Duodenal mucosa (tissue), 2 donors: ENCODE data around the gene SPATA22.

Source experiments
- H3K27ac ChIP-seq: one replicate; pipeline ENCODE4 v1.7.0; 2013; ENCODE audit warnings: low read depth, low read length
- H3K27me3 ChIP-seq, 2 donors: one replicate each; pipeline ENCODE4 v1.7.0; 2013; ENCODE audit warnings: low read length in 2 of 2, control low read depth in 1 of 2; ENCODE audit not compliant: insufficient read depth in 2 of 2, control insufficient read depth in 1 of 2
- H3K36me3 ChIP-seq, 2 donors: one replicate each; pipeline ENCODE4 v1.7.0; 2013; ENCODE audit warnings: low read length in 2 of 2, control low read depth in 1 of 2; ENCODE audit not compliant: insufficient read depth in 2 of 2, control insufficient read depth in 1 of 2
- H3K4me1 ChIP-seq, 2 donors: one replicate each; pipeline ENCODE4 v1.7.0; 2013; ENCODE audit warnings: low read length in 2 of 2, control low read depth in 1 of 2; ENCODE audit not compliant: insufficient read depth in 2 of 2, control insufficient read depth in 1 of 2
- H3K4me3 ChIP-seq, 2 donors: one replicate each; pipeline ENCODE4 v1.7.0; 2013; ENCODE audit warnings: low read length in 2 of 2, low read depth in 1 of 2
- H3K9ac ChIP-seq, 2 donors: one replicate each; pipeline ENCODE4 v1.7.0; 2013; ENCODE audit warnings: low read length in 2 of 2, low read depth in 1 of 2
- H3K9me3 ChIP-seq, 2 donors: one replicate each; pipeline ENCODE4 v1.7.0; 2013; ENCODE audit warnings: low read length in 2 of 2, control low read depth in 1 of 2; ENCODE audit not compliant: control insufficient read depth in 1 of 2

Gene SPATA22

DNA sequence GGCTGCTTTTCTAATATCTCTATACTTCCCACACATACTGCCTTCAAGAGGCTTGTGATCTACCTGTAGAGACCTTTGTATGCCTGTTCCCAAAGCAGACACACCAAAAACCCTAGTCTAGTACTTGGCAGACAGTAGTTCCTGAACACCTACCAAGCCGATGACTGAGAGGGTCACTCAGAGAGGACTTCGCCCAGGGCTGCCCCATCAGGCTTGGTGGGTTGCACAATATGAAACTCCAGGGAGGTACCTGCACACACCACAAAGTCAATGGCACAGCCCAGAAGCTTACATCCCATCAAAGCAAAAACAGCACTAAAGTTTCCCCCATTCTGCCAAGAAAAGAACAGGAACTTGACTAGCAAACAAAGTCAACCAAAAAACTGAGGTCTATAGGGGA is 34.4 kb upstream of the SPATA22 start:
- Histone ChIP-seq H3K4me1 (no peaks in the 10 kb centered on the region), H3K27me3 (no peaks in the 10 kb centered on the region), H3K4me3 (no peak overlapping the region), H3K27ac (no peak overlapping the region), H3K9ac (no peak overlapping the region), H3K9me3 (no peaks in the 10 kb centered on the region), H3K36me3 (no peaks in the 10 kb centered on the region)

- Histone ChIP-seq H3K9me3 (no peaks in the 10 kb centered on the region), H3K4me3 (no peak overlapping the region), H3K36me3 (no peaks in the 10 kb centered on the region), H3K9ac (no peak overlapping the region), H3K4me1 (no peaks in the 10 kb centered on the region), H3K27ac (no peak overlapping the region), H3K27me3 (no peaks in the 10 kb centered on the region)
Measured at GRCh38 chr17:3505008-3505407, 33.4 kb upstream of the SPATA22 start.

GRCh38 chr17:3503285-3503684 is 31.7 kb upstream of the SPATA22 start:
- Histone ChIP-seq H3K27ac (no peak overlapping the region), H3K4me1 (no peaks in the 10 kb centered on the region), H3K9ac (no peak overlapping the region), H3K36me3 (no peaks in the 10 kb centered on the region), H3K9me3 (no peaks in the 10 kb centered on the region), H3K4me3 (no peak overlapping the region), H3K27me3 (no peaks in the 10 kb centered on the region)

DNA sequence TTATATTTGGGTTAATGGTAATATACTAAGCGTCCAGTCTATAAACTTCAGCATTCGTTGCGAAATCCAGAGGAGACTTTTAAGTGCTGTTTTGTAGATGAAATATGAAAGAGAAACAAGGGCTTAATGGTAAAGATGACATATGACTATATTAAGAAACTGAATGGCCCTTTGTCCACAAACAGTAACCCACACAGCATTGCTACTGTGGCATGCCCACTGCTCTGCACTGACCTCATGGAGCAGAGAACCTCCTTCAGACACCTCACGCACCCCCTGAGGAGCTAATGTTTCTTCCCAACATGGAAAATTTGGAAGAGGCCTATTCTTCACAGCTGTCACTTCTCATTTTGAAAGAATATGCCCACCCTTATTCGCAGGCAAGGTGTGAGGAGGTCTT is 30.8 kb upstream of the SPATA22 start:
- Histone ChIP-seq H3K4me1 (no peaks in the 10 kb centered on the region), H3K9me3 (no peaks in the 10 kb centered on the region), H3K9ac (no peak overlapping the region), H3K27ac (no peak overlapping the region), H3K36me3 (no peaks in the 10 kb centered on the region), H3K4me3 (no peak overlapping the region), H3K27me3 (no peaks in the 10 kb centered on the region)

- Histone ChIP-seq H3K27me3 (no peaks in the 10 kb centered on the region), H3K36me3 (no peaks in the 10 kb centered on the region), H3K27ac (no peak overlapping the region), H3K4me1 (no peaks in the 10 kb centered on the region), H3K4me3 (no peak overlapping the region), H3K9me3 (no peaks in the 10 kb centered on the region), H3K9ac (no peak overlapping the region)
Measured at GRCh38 chr17:3501344-3501743, 29.7 kb upstream of the SPATA22 start.

- Histone ChIP-seq H3K4me3 (no peak overlapping the region), H3K36me3 (peaks cover 0 to 4% of the 10 kb centered on the region in 2 donors), H3K9ac (no peak overlapping the region), H3K9me3 (no peaks in the 10 kb centered on the region), H3K27me3 (no peaks in the 10 kb centered on the region), H3K4me1 (no peaks in the 10 kb centered on the region), H3K27ac (no peak overlapping the region)
Measured at GRCh38 chr17:3497101-3497500, 25.5 kb upstream of the SPATA22 start.

- no peaks in the 10 kb centered on the region for H3K9me3 ChIP-seq
- H3K36me3 ChIP-seq, result peaks cover 0 to 3% of the 10 kb centered on the region in 2 donors
- no peaks in the 10 kb centered on the region for H3K4me1 ChIP-seq
- H3K4me3 ChIP-seq, result no peak overlapping the region
- no peaks in the 10 kb centered on the region for H3K27me3 ChIP-seq
- no peak overlapping the region for H3K27ac ChIP-seq
- no peak overlapping the region for H3K9ac ChIP-seq
Measured at GRCh38 chr17:3485481-3486068, 14.0 kb upstream of the SPATA22 start.

DNA sequence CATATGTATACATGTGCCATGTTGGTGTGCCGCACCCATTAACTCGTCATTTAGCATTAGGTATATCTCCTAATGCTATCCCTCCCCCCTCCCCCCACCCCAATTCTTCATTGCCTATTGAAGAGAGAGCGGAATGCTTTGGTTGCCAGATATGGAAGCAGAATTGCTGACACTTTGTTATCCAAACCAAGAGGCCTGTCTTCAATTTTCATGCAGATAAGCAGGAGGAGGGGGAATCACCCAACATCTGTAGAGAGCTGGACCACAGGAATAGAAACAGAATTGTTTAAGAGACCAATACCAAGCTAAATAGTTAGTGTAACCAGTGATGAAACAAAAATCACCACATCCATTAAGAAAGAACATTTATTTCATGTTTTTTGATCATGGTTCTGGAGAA is 11.2 kb upstream of the SPATA22 start:
- no peak overlapping the region for H3K9ac ChIP-seq
- H3K27ac ChIP-seq, result no peak overlapping the region
- H3K9me3 ChIP-seq, result no peaks in the 10 kb centered on the region

GRCh38 chr17:3479988-3480387 is 8.4 kb upstream of the SPATA22 start:
- Histone ChIP-seq H3K27me3 (no peaks in the 10 kb centered on the region), H3K4me3 (no peak overlapping the region), H3K36me3 (no peaks in the 10 kb centered on the region), H3K4me1 (peaks cover 9 to 18% of the 10 kb centered on the region in 2 donors), H3K27ac (no peak overlapping the region), H3K9me3 (no peaks in the 10 kb centered on the region), H3K9ac (no peak overlapping the region)

More for the DNA sequence above, 11.2 kb upstream of the SPATA22 start:
- Histone ChIP-seq H3K27me3 (no peaks in the 10 kb centered on the region), H3K36me3 (no peaks in the 10 kb centered on the region), H3K4me3 (no peak overlapping the region), H3K4me1 (peaks cover 0 to 10% of the 10 kb centered on the region in 2 donors)

DNA sequence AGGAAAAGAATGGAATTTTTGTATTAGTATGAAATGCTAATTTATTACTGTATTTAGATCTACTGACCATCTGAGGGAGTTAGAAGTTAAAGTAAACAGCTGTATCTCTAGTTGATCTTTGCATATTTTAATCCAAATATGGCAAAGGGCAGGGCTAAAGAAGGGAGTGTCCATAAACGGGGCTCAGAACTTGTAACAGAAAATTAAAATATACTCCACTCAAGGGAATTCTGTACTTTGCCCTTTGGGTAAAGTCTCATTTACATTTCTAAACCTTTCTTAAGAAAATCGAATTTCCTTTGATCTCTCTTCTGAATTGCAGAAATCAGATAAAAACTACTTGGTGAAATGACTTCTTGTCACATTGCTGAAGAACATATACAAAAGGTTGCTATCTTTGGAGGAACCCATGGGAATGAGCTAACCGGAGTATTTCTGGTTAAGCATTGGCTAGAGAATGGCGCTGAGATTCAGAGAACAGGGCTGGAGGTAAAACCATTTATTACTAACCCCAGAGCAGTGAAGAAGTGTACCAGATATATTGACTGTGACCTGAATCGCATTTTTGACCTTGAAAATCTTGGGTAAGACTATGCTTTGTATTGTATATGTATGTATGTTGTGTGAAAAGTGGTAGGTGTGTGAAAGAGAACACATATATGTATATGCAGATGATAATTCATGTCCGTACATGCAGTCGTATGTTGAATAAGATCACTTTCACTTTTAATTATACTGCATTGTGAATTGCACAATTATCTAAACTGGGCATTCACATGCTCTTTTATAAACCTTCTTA is 4.4 kb upstream of the SPATA22 start, which contains the start of gene ASPA:
ASPA (plus strand) TSS at position 186 of the 799 bp plus-strand sequence; CDS start at position 349, 163 bp downstream.
- Histone ChIP-seq H3K4me3 (peak within 1 kb of the TSS; percentile 69 to 78), H3K9me3 (no peaks in the 10 kb centered on the region), H3K36me3 (no peaks in the 10 kb centered on the region), H3K9ac (peak within 1 kb of the TSS; percentile 45 to 69), H3K27me3 (no peaks in the 10 kb centered on the region), H3K4me1 (peaks cover 14 to 27% of the 10 kb centered on the region in 2 donors), H3K27ac (peak within 1 kb of the TSS; percentile 75)
